ENCODE data around the gene TMOD1. TPM values are rescaled to one million over a fixed set of nuclear protein-coding genes. Genes with fewer than 3 reads are reported as not detected.
A peak's percentile ranks its signal among the peaks of the same experiment; 100 is the strongest.
"Not testable (repeated sequence)": the region's sequence is repeated elsewhere in the genome, so short reads cannot be mapped to it uniquely, and the experiment has no call there.

Gene TMOD1
- total RNA-seq, 3 donors from 2014 or later (not counting 1 experiment from before 2014, with no cell fraction given): 1.9 to 3.2 (median 2.0) TPM

DNA sequence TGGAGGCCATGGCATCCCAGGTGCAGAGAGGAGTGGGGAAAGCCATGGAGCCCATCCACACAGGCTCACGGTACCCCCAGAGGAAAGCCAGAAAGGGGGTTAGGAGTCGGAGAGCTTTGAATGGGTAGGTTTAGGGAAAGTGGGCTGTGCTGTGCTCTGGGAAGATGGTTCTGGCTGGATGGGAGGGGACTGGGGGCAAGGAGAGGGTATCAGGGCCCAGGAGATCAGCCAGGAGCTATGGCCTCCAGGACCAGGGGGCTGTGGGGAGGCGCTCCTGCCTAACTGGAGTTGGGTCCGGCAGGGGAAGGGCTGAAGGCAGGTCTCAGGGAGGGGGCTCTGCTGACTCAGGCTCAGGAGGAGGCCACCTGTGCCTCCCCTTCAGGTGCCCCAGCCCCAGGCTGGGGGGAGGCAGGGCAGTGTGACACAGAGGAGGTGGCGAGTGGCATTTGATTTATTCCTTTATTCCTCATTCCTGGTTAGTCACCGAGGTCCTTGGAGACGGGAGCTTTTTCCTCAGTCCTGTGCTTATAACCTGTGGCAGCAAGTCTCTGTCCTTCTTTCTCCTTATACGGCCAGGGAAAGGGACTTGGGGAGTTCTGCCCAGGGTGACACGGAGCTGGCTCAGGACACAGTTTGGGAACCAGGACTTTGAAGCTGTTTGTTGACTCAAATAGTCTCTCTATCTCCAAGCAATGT lies 70.9 kb downstream of the TMOD1 start:
- Histone ChIP-seq H3K36me3 (ENCODE audit: control insufficient read depth, insufficient read depth, low read length) (no peaks in the 10 kb centered on the region), H3K4me3 (ENCODE audit: low read length) (no peak overlapping the region), H3K9me3 (ENCODE audit: control insufficient read depth, insufficient read depth, low read length) (no peaks in the 10 kb centered on the region), H3K27ac (ENCODE audit: low read length) (no peak overlapping the region), H3K4me1 (ENCODE audit: control insufficient read depth, insufficient read depth, low read length) (peaks cover 11% of the 10 kb centered on the region), H3K27me3 (ENCODE audit: control insufficient read depth, insufficient read depth, low read length) (no peaks in the 10 kb centered on the region)
- intact Hi-C loops (cut with micrococcal nuclease): no loop called here
- TF ChIP-seq, protein P1, sequence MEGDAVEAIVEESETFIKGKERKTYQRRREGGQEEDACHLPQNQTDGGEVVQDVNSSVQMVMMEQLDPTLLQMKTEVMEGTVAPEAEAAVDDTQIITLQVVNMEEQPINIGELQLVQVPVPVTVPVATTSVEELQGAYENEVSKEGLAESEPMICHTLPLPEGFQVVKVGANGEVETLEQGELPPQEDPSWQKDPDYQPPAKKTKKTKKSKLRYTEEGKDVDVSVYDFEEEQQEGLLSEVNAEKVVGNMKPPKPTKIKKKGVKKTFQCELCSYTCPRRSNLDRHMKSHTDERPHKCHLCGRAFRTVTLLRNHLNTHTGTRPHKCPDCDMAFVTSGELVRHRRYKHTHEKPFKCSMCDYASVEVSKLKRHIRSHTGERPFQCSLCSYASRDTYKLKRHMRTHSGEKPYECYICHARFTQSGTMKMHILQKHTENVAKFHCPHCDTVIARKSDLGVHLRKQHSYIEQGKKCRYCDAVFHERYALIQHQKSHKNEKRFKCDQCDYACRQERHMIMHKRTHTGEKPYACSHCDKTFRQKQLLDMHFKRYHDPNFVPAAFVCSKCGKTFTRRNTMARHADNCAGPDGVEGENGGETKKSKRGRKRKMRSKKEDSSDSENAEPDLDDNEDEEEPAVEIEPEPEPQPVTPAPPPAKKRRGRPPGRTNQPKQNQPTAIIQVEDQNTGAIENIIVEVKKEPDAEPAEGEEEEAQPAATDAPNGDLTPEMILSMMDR (IDR thresholded peaks at IDR 0.05): no peak
- no peak overlapping the region for H3K27ac Mint-ChIP-seq
- H3K9me3 Mint-ChIP-seq: no peaks in the 10 kb centered on the region
- 88% methylated on average over 9 of the region's 9 CpGs for whole genome bisulfite sequencing (ENCODE audit: insufficient coverage)
- H3K27me3 Mint-ChIP-seq (ENCODE audit: low read depth in 2 of 2): peaks cover 0 to 13% of the 10 kb centered on the region in 2 donors
- no peak overlapping the region for H3K4me3 Mint-ChIP-seq
- peaks cover 6 to 22% of the 10 kb centered on the region in 2 donors for H3K4me1 Mint-ChIP-seq
- H3K36me3 Mint-ChIP-seq: no peaks in the 10 kb centered on the region
- no peak for DNase-seq
- ATAC-seq: no peak

DNA sequence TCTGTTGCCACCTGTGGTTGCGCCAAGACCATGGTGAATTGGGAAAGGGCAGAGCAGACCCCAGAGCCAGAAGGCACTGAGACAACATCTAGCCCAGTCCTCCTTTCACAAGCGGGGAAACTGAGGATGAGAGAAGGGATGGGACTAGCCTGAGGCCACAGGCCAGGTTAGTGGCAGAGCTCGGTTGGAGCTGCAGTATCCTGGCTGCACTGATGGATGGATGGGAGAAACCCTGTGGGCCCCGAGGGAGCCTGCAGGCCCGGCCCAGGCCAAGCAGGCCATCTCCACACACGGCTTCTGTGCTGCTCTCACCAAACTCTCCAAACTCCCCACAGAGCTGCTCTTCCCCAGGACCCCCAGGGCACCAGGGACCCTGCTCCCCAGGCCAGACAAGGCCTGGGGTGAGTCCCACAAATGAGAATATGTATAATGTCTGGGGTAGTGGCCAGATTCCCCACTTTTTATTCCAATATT lies 71.5 kb downstream of the TMOD1 start:
- H3K9me3 ChIP-seq (ENCODE audit: control insufficient read depth, insufficient read depth, low read length): no peaks in the 10 kb centered on the region
- H3K27ac Mint-ChIP-seq: no peak overlapping the region

DNA sequence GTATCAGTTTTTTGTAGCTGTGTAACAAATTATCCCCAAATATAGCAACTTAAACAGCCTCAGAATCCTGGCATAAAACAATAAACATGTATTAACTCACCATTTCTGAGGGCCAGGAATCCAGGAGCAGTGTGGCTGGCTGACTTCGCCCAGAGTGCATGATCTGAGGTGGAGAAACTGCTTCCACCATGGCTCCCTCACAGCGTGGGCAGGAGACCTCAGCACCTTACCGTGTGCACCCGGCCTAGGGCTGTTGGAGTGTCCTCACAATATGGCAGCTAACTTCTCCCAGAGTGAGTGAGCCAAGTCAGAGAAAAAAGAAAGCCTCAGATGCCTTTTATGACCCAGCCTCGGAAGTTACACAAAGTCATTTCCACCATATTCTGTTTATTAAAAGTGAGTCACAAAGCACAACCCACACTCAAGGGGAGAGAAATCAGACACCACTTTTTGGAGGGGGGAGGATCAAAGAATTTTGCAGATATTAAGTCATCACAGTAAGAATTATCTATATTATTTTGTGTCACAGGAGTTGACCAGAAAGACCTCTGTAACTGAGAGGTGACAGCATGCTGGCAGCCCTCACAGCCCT lies 72.1 kb downstream of the TMOD1 start:
- intact Hi-C loops (cut with micrococcal nuclease): no loop called here
- peaks cover 0 to 6% of the 10 kb centered on the region in 2 donors for H3K27me3 Mint-ChIP-seq (ENCODE audit: low read depth in 2 of 2)
- Histone ChIP-seq H3K27ac (ENCODE audit: low read length) (no peak overlapping the region), H3K36me3 (ENCODE audit: control insufficient read depth, insufficient read depth, low read length) (no peaks in the 10 kb centered on the region), H3K9me3 (ENCODE audit: control insufficient read depth, insufficient read depth, low read length) (no peaks in the 10 kb centered on the region), H3K4me3 (ENCODE audit: low read length) (no peak overlapping the region), H3K27me3 (ENCODE audit: control insufficient read depth, insufficient read depth, low read length) (no peaks in the 10 kb centered on the region), H3K4me1 (ENCODE audit: control insufficient read depth, insufficient read depth, low read length) (peaks cover 11% of the 10 kb centered on the region)
- DNase-seq: no peak
- H3K9me3 Mint-ChIP-seq: no peaks in the 10 kb centered on the region
- ATAC-seq: no peak
- WGBS (ENCODE audit: insufficient coverage): 92% methylated on average over 4 of the region's 5 CpGs
- H3K27ac Mint-ChIP-seq: no peak overlapping the region
- H3K4me3 Mint-ChIP-seq: no peak overlapping the region
- peaks cover 6 to 22% of the 10 kb centered on the region in 2 donors for H3K4me1 Mint-ChIP-seq
- TF ChIP-seq, protein P1 (IDR thresholded peaks at IDR 0.05): no peak
- H3K36me3 Mint-ChIP-seq: no peaks in the 10 kb centered on the region

More for the DNA sequence above, 71.5 kb downstream of the TMOD1 start:
- Mint-ChIP-seq H3K27me3 (ENCODE audit: low read depth in 2 of 2) (peaks cover 0 to 11% of the 10 kb centered on the region in 2 donors), H3K36me3 (no peaks in the 10 kb centered on the region), H3K4me1 (peaks cover 6 to 22% of the 10 kb centered on the region in 2 donors), H3K4me3 (no peak overlapping the region), H3K9me3 (no peaks in the 10 kb centered on the region)
- Histone ChIP-seq H3K4me3 (ENCODE audit: low read length) (no peak overlapping the region), H3K27me3 (ENCODE audit: control insufficient read depth, insufficient read depth, low read length) (no peaks in the 10 kb centered on the region), H3K27ac (ENCODE audit: low read length) (no peak overlapping the region), H3K36me3 (ENCODE audit: control insufficient read depth, insufficient read depth, low read length) (no peaks in the 10 kb centered on the region), H3K4me1 (ENCODE audit: control insufficient read depth, insufficient read depth, low read length) (peaks cover 11% of the 10 kb centered on the region)
- intact Hi-C loops (cut with micrococcal nuclease): no loop called here
- WGBS (ENCODE audit: insufficient coverage): 96% methylated on average over 6 of the region's 6 CpGs
- TF ChIP-seq, protein P1 (IDR thresholded peaks at IDR 0.05): no peak
- DNase-seq: no peak
- ATAC-seq: no peak

DNA sequence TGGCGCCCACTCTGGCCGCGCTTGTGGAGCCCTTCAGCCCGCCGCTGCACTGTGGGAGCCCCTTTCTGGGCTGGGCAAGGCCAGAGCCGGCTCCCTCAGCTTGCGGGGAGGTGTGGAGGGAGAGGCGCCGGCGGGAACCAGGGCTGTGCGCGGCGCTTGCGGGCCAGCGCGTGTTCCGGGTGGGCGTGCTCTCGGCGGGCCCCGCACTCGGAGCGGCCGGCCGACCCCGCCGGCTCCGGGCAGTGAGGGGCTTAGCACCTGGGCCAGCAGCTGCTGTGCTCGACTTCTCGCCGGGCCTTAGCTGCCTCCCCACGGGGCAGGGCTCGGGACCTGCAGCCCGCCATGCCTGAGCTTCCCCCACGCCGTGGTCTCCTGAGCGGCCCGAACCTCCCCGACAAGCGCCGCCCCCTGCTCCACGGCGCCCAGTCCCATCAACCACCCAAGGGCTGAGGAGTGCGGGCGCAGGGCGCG lies 72.7 kb downstream of the TMOD1 start:
- H3K27ac ChIP-seq (ENCODE audit: low read length); ATAC-seq; H3K9me3 Mint-ChIP-seq; H3K27me3 ChIP-seq (ENCODE audit: control insufficient read depth, insufficient read depth, low read length); H3K27me3 Mint-ChIP-seq (ENCODE audit: low read depth in 2 of 2); DNase-seq; H3K4me3 ChIP-seq (ENCODE audit: low read length); H3K4me3 Mint-ChIP-seq; H3K36me3 ChIP-seq (ENCODE audit: control insufficient read depth, insufficient read depth, low read length); H3K9me3 ChIP-seq (ENCODE audit: control insufficient read depth, insufficient read depth, low read length); H3K27ac Mint-ChIP-seq; intact Hi-C loops (cut with micrococcal nuclease); H3K36me3 Mint-ChIP-seq: not testable (repeated sequence)
- H3K4me1 Mint-ChIP-seq: peaks cover 6 to 22% of the 10 kb centered on the region in 2 donors
- peaks cover 11% of the 10 kb centered on the region for H3K4me1 ChIP-seq (ENCODE audit: control insufficient read depth, insufficient read depth, low read length)
- WGBS (ENCODE audit: insufficient coverage): 95% methylated on average over 47 of the region's 47 CpGs

DNA sequence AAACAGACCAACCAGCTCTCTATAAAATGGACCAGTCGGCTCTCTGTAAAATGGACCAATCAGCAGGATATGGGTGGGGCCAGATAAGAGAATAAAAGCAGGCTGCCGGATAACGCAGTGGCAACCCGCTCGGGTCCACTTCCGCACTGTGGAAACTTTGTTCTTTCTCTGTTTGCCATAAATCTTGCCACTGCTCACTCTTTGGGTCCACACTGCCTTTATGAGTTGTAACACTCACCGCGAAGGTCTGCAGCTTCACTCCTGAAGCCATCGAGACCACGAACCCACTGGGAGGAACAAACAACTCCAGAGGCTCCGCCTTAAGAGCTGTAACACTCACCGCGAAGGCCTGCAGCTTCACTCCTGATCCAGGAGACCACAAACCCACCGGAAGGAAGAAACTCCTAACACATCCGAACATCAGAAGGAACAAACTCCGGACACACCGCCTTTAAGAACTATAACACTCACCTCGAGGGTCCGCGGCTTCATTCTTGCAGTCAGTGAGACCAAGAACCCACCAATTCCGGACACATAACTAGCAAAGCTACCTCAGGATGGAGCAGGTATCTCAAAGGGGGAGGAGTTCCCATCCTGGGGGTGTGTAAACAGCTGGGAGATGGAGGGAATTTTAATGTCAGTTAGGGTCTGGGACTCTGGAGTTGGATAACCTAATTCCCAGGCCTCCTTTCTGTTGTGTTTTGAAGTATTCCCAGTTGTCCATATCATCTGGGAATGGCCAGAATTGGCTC lies 73.6 kb downstream of the TMOD1 start:
- WGBS (ENCODE audit: insufficient coverage): 66% methylated on average over 21 of the region's 21 CpGs

More for the DNA sequence above, 73.6 kb downstream of the TMOD1 start:
- H3K36me3 Mint-ChIP-seq; H3K36me3 ChIP-seq (ENCODE audit: control insufficient read depth, insufficient read depth, low read length); H3K9me3 ChIP-seq (ENCODE audit: control insufficient read depth, insufficient read depth, low read length); H3K27ac ChIP-seq (ENCODE audit: low read length); intact Hi-C loops (cut with micrococcal nuclease); H3K27me3 Mint-ChIP-seq (ENCODE audit: low read depth in 2 of 2); H3K9me3 Mint-ChIP-seq; H3K27me3 ChIP-seq (ENCODE audit: control insufficient read depth, insufficient read depth, low read length): not testable (repeated sequence)
- Histone ChIP-seq H3K4me1 (ENCODE audit: control insufficient read depth, insufficient read depth, low read length) (peaks cover 11% of the 10 kb centered on the region), H3K4me3 (ENCODE audit: low read length) (peak overlapping the region; percentile 48)
- Mint-ChIP-seq H3K4me1 (peaks cover 6 to 27% of the 10 kb centered on the region in 2 donors), H3K27ac (peak overlapping the region; percentile 83 to 90), H3K4me3 (peak overlapping the region; percentile 91)
- ATAC-seq: peak; percentile 52 to 75 (median 57)
- DNase-seq: peak; percentile 27 to 51

All from natural killer cell (primary cell).